Liver (tissue), 3 donors: Measurements from ENCODE around the gene CAPN10.

ENCODE experiments used
- ATF3 ChIP-seq: IDR thresholded peaks from 2 replicates; pipeline ENCODE4 v1.6.1; 2016; ENCODE audit warnings: antibody characterized with exemption
- CTCF ChIP-seq: fragments of 150-350 bp; IDR thresholded peaks from 2 replicates; pipeline ENCODE4 v1.5.1; 2017; ENCODE audit warnings: improper control_type of control experiment, low read depth, low read length; ENCODE audit not compliant: missing input control
- MAX ChIP-seq: IDR thresholded peaks from 2 replicates; pipeline ENCODE4 v1.6.1; 2016; ENCODE audit warnings: antibody characterized with exemption
- NR2F2 ChIP-seq: IDR thresholded peaks from 2 replicates; pipeline ENCODE4 v1.6.1; 2016; ENCODE audit warnings: antibody characterized with exemption
- REST ChIP-seq: IDR thresholded peaks from 2 replicates; pipeline ENCODE4 v1.6.1; 2016; ENCODE audit warnings: antibody characterized with exemption, mild to moderate bottlenecking
- SP1 ChIP-seq: IDR thresholded peaks from 2 replicates; pipeline ENCODE4 v1.6.1; 2018; ENCODE audit warnings: antibody characterized with exemption, mild to moderate bottlenecking
- TAF1 ChIP-seq: conservative IDR thresholded peaks from 2 replicates; pipeline ENCODE4 v1.6.1; 2016; ENCODE audit warnings: antibody characterized with exemption, mild to moderate bottlenecking
- YY1 ChIP-seq: IDR thresholded peaks from 2 replicates; pipeline ENCODE4 v1.6.1; 2016; ENCODE audit warnings: antibody characterized with exemption, mild to moderate bottlenecking
- donor health status: healthy.
- donor health status: healthy.

GRCh38 chr2:240581811-240582210 lies 4.7 kb upstream of the CAPN10 start:
- TF ChIP-seq CTCF = no peak
- no peak for TF ChIP-seq NR2F2
- no peak for TF ChIP-seq MAX
- TF ChIP-seq TAF1 = no peak
- TF ChIP-seq YY1 = no peak
- no peak for TF ChIP-seq REST
- no peak for TF ChIP-seq SP1
- TF ChIP-seq ATF3 = no peak
